NCI-H524 (cell line): ENCODE data around the gene PLK5.
"Not testable (repeated sequence)": the region's sequence is repeated elsewhere in the genome, so short reads cannot be mapped to it uniquely, and the experiment has no call there.

Experiments used
- DNase-seq, 2 experiments: peaks; one replicate each; lab custom pipeline; 2025; lab: John Stamatoyannopoulos, UW

The PLK5 gene

GRCh38 chr19:1525343-1525742 lies 1.5 kb downstream of the PLK5 start:
- DNase-seq: no peak

GRCh38 chr19:1526066-1526778 lies 2.3 kb downstream of the PLK5 start:
- DNase-seq: no peak

GRCh38 chr19:1526979-1527649 lies 3.2 kb downstream of the PLK5 start:
- DNase-seq: no peak

GRCh38 chr19:1527650-1528309 lies 3.9 kb downstream of the PLK5 start:
- DNase-seq: no peak

- no peak for DNase-seq
Observed at GRCh38 chr19:1528596-1529429, 4.9 kb downstream of the PLK5 start.

- DNase-seq: no peak
Observed at GRCh38 chr19:1529430-1529816, 5.5 kb downstream of the PLK5 start.

GRCh38 chr19:1530856-1531255 lies 7.0 kb downstream of the PLK5 start:
- DNase-seq: not testable (repeated sequence)

- DNase-seq: no peak
Observed at GRCh38 chr19:1531587-1531986, 7.7 kb downstream of the PLK5 start.

- no peak for DNase-seq
Observed at GRCh38 chr19:1532003-1532402, 8.1 kb downstream of the PLK5 start.

GRCh38 chr19:1533510-1534150 lies 9.8 kb downstream of the PLK5 start:
- DNase-seq: no peak

- DNase-seq: no peak
Observed at GRCh38 chr19:1534972-1535371, 11.1 kb downstream of the PLK5 start.

GRCh38 chr19:1535699-1536098 lies 11.8 kb downstream of the PLK5 start:
- DNase-seq: not testable (repeated sequence)

GRCh38 chr19:1538978-1539377 lies 15.1 kb downstream of the PLK5 start:
- DNase-seq: no peak

GRCh38 chr19:1539749-1540148 lies 15.9 kb downstream of the PLK5 start:
- not testable (repeated sequence) for DNase-seq

GRCh38 chr19:1540365-1540925 lies 16.6 kb downstream of the PLK5 start:
- no peak for DNase-seq

GRCh38 chr19:1549332-1549945 lies 25.6 kb downstream of the PLK5 start:
- no peak for DNase-seq

- no peak for DNase-seq
Observed at GRCh38 chr19:1551068-1552040, 27.5 kb downstream of the PLK5 start.

GRCh38 chr19:1553415-1553814 lies 29.5 kb downstream of the PLK5 start:
- DNase-seq: no peak

GRCh38 chr19:1554968-1555367 lies 31.1 kb downstream of the PLK5 start:
- no peak for DNase-seq
